Subcutaneous abdominal adipose tissue (tissue), 5 donors: ENCODE results near the gene CORO6.

Experiments used
- H3K27ac ChIP-seq: one replicate; pipeline ENCODE4 v1.7.0; 2013; ENCODE audit warnings: low read depth, mild to moderate bottlenecking, inconsistent platforms, low read length, moderate library complexity
- H3K27me3 ChIP-seq, 5 donors: one replicate each; pipeline ENCODE4 v1.7.0; 2013; ENCODE audit warnings: low read length in 5 of 5, inconsistent platforms in 1 of 5; ENCODE audit not compliant: control insufficient read depth in 5 of 5, insufficient read depth in 4 of 5
- H3K36me3 ChIP-seq, 5 donors: one replicate each; pipeline ENCODE4 v1.7.0; 2013; ENCODE audit warnings: low read length in 5 of 5; ENCODE audit not compliant: control insufficient read depth in 5 of 5, insufficient read depth in 5 of 5
- H3K4me1 ChIP-seq, 5 donors: one replicate each; pipeline ENCODE4 v1.7.0; 2013; ENCODE audit warnings: low read length in 5 of 5, mild to moderate bottlenecking in 3 of 5, moderate library complexity in 1 of 5; ENCODE audit not compliant: control insufficient read depth in 5 of 5, insufficient read depth in 5 of 5
- H3K4me3 ChIP-seq, 5 donors: one replicate each; pipeline ENCODE4 v1.7.0; 2013; ENCODE audit warnings: low read length in 5 of 5, low read depth in 1 of 5
- H3K9ac ChIP-seq, 5 donors: one replicate each; pipeline ENCODE4 v1.7.0; 2013; ENCODE audit warnings: low read length in 5 of 5, mild to moderate bottlenecking in 4 of 5, moderate library complexity in 3 of 5
- H3K9me3 ChIP-seq, 5 donors: one replicate each; pipeline ENCODE4 v1.7.0; 2013; ENCODE audit warnings: low read length in 5 of 5; ENCODE audit not compliant: control insufficient read depth in 5 of 5
- donor health status: healthy.
- donor health status: healthy.
- donor health status: healthy.
- donor health status: healthy.
- donor health status: healthy.

The CORO6 gene

DNA sequence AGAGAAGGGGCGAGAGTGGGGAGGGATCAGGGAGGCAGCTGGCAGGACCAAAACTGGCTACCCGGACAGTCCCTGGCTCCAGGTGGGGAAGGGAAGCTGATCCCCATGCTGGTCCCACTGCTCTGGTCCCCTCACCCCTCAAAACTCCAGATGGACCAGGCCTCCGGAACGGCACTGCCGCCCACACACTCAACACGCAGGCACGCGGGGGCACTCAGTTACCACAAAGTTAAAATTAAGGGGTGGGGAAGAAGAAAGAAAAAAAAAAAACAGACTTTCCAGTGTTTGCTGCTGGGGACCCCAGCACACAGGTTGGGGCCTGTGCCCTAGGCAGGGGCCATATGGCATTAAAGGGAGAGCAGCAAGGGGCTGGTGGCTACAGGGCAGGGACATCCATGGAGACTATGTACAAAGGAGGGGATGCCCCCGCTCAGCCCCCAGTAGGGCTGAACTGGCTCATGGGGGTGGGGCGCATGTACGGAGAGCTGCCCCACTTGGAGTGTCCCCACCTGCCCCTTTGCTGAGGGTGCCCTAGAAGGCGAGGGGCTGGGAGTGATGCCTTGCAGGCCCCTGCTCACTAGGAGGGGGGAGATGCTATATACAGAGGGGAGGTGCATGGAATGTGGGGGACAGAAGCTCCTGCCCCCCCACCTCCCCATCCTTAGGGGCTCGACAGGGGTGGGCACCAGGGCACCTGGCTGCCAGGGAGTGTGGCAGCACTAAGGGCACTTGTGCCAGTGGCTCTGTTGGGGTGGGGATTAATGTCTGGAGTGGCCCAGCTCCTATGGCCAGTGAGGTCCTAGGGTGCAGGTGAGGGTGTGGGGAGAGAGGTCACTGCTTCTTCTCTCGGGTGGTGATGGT, 48.6 kb downstream of the CORO6 start:
- no peak overlapping the region for H3K4me3 ChIP-seq
- peaks cover 5 to 51% (median 47%) of the 10 kb centered on the region in 5 donors for H3K4me1 ChIP-seq
- no peaks in the 10 kb centered on the region for H3K27me3 ChIP-seq
- H3K9ac ChIP-seq, result no peak overlapping the region
- H3K9me3 ChIP-seq, result no peaks in the 10 kb centered on the region
- H3K36me3 ChIP-seq, result peaks cover 0 to 63% (median 57%) of the 10 kb centered on the region in 5 donors
- no peak overlapping the region for H3K27ac ChIP-seq

DNA sequence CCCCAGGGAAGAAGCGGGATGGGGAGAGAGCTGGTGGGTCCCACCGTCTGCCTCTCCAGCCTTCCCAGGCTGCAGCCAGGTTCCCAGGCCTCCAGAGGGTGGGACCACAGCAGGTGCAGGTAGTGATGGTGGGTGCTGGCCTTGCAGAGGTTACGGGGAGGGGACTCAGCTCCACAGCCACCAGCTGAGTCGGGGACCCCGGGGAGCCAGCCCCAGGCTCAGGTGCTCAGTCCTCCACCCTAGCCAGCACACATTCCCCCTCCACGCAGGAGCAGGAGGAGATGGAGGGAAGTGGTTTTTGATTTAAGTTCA, 49.2 kb downstream of the CORO6 start:
- Histone ChIP-seq H3K4me1 (peaks cover 7 to 56% (median 52%) of the 10 kb centered on the region in 5 donors), H3K27me3 (no peaks in the 10 kb centered on the region), H3K27ac (peak overlapping the region; percentile 30), H3K9ac (no peak overlapping the region), H3K9me3 (no peaks in the 10 kb centered on the region), H3K36me3 (peaks cover 0 to 57% (median 54%) of the 10 kb centered on the region in 5 donors), H3K4me3 (no peak overlapping the region)

DNA sequence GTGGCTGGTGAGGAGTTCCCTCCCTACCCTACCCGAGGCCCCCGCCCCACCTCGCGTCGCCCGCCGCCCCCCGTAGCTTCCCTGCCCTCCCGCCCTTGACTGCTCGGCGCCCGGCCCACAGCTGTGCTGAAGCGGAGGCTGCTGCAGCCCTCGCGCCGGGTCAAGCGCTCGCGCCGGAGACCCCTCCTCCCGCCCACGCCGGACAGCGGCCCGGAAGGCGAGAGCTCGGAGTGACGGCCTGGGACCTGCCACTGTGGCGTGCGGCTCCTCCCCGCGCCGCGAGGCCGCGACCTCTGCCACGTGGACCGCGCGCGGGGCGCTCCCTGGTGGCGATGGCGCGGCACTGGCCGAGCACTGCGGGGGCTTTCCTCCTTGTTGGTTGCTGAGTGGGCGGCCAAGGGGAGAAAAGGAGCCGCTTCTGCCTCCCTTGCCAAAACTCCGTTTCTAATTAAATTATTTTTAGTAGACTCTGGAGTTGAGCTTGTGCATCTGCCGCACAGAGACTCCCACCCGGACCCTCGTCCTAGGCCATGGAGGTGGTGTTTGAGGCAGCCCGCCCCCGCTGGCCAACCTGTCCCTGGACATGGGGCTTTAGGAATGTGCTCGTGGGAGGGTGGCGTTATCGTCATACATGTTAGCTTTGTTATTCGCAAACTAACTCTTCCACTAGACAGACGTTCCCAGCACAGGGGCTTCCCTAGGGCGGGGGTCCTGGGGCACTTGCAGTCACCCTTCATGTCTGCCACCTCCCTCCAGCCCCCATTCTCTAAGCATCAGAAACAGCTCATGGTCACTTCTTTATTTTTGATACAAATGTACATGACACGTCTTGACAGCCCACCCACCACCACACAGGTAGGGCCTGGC, 49.8 kb downstream of the CORO6 start:
- H3K27ac ChIP-seq, result peak overlapping the region; percentile 30
- H3K36me3 ChIP-seq, result peaks cover 0 to 51% (median 49%) of the 10 kb centered on the region in 5 donors
- peak overlapping the region in 1 of 5 donors; percentile 47 for H3K9ac ChIP-seq
- H3K4me1 ChIP-seq, result peaks cover 7 to 59% (median 56%) of the 10 kb centered on the region in 5 donors
- no peaks in the 10 kb centered on the region for H3K9me3 ChIP-seq
- H3K4me3 ChIP-seq, result peak overlapping the region in 3 of 5 donors; percentile 11 to 32 (median 14)
- H3K27me3 ChIP-seq, result no peaks in the 10 kb centered on the region

DNA sequence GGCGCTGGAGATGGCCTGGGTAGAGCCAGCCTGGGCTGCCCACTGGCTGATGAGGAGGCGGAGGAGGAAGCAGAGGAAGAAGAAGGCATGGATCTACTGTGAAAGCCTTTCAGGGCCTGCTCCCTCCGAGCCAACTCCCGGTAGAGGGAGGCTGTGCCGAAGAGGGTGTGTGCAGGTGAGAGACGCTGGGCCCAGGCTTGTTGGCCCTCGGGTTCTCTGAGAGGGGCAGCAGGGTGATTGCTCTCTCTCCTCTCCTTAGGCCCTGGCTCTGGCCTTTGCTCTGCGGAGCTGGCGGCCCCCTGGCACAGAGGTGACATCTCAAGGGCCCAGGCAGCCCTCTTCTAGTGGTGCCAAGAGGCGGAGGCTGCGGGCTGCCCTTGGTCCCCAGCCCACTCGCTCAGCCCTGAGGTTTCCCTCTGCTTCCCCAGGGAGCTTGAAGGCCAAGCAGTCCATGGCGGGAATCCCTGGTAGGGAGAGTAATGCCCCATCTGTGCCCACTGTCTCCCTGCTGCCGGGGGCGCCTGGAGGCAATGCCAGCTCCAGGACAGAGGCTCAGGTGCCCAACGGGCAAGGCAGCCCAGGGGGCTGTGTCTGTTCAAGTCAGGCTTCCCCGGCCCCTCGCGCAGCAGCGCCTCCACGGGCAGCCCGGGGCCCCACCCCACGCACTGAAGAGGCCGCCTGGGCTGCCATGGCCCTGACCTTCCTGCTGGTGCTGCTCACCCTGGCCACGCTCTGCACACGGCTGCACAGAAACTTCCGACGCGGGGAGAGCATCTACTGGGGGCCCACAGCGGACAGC, 50.6 kb downstream of the CORO6 start:
- no peaks in the 10 kb centered on the region for H3K9me3 ChIP-seq
- H3K27ac ChIP-seq, result peak overlapping the region; percentile 30
- peaks cover 7 to 58% (median 54%) of the 10 kb centered on the region in 5 donors for H3K4me1 ChIP-seq
- peaks cover 0 to 48% (median 40%) of the 10 kb centered on the region in 5 donors for H3K36me3 ChIP-seq
- H3K27me3 ChIP-seq, result no peaks in the 10 kb centered on the region
- no peak overlapping the region for H3K9ac ChIP-seq
- peak overlapping the region in 4 of 5 donors; percentile 11 to 32 (median 15) for H3K4me3 ChIP-seq

DNA sequence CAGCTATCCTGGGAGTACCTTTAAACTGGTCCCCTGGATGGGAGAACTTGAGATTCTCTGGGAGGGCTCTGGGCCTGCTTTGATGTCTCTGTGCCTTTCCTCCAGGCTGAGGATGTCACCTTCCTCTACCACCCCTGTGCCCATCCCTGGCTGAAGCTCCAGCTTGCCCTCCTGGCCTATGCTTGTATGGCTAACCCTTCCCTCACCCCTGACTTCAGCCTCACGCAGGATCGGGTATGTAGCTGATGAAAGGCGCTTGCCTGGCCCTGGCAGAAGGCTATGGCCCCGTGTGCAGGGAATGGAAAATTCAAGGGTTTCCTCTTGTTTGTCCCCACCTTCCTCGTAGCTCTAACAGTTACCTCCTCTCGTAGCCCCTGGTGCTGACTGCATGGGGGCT, 51.2 kb downstream of the CORO6 start:
- Histone ChIP-seq H3K4me3 (no peak overlapping the region), H3K27me3 (no peaks in the 10 kb centered on the region), H3K27ac (peak overlapping the region; percentile 30), H3K4me1 (peaks cover 7 to 55% (median 54%) of the 10 kb centered on the region in 5 donors), H3K9ac (no peak overlapping the region), H3K9me3 (no peaks in the 10 kb centered on the region), H3K36me3 (peaks cover 0 to 43% (median 34%) of the 10 kb centered on the region in 5 donors)

DNA sequence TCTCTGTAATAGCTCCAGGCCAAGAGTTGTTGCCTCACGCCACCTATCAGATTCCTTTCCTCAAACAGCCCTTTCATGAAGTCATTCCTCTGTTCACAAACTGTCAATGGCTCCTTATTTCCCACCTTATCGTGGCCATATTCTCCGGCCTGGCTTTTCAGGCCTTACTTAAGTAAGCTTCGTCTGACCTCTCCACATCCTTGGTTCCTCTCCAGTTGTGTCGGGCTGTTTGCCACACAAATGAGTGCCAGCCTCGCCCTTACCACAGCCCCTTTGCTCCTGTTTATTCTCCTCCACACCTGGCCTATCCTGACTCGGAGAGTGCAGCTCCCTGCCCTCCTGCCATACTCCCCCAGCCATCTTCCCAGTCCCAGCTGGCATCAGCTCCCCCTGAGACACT, 52.2 kb downstream of the CORO6 start:
- peak overlapping the region in 1 of 5 donors; percentile 26 for H3K9ac ChIP-seq
- no peaks in the 10 kb centered on the region for H3K27me3 ChIP-seq
- peak overlapping the region; percentile 37 for H3K27ac ChIP-seq
- no peaks in the 10 kb centered on the region for H3K9me3 ChIP-seq
- peaks cover 0 to 34% (median 25%) of the 10 kb centered on the region in 5 donors for H3K36me3 ChIP-seq
- peaks cover 10 to 65% (median 60%) of the 10 kb centered on the region in 5 donors for H3K4me1 ChIP-seq
- peak overlapping the region in 1 of 5 donors; percentile 39 for H3K4me3 ChIP-seq

- Histone ChIP-seq H3K27me3 (no peaks in the 10 kb centered on the region), H3K9ac (peak overlapping the region in 4 of 5 donors; percentile 29 to 86 (median 77)), H3K36me3 (peaks cover 0 to 22% (median 13%) of the 10 kb centered on the region in 5 donors), H3K4me1 (peaks cover 10 to 76% (median 71%) of the 10 kb centered on the region in 5 donors), H3K27ac (peak overlapping the region; percentile 74), H3K4me3 (peak overlapping the region; percentile 51 to 80 (median 76)), H3K9me3 (no peaks in the 10 kb centered on the region)
Observed at GRCh38 chr17:29569245-29569950, 53.3 kb downstream of the CORO6 start.

GRCh38 chr17:29568331-29569244, 54.1 kb downstream of the CORO6 start, which contains the start of gene TP53I13:
TP53I13 (plus strand) TSS chr17:29568701; CDS start chr17:29568759, 58 bp downstream.
- Histone ChIP-seq H3K4me1 (peaks cover 10 to 84% (median 79%) of the 10 kb centered on the region in 5 donors), H3K27ac (peak within 1 kb of the TSS; percentile 78), H3K27me3 (no peaks in the 10 kb centered on the region)

More at GRCh38 chr17:29568331-29569244, 54.1 kb downstream of the CORO6 start, which contains the start of gene TP53I13:
- H3K36me3 ChIP-seq, result peaks cover 0 to 14% (median 5%) of the 10 kb centered on the region in 5 donors
- no peaks in the 10 kb centered on the region for H3K9me3 ChIP-seq
- H3K9ac ChIP-seq, result peak within 1 kb of the TSS in 4 of 5 donors; percentile 73 to 86 (median 78)
- H3K4me3 ChIP-seq, result peak within 1 kb of the TSS; percentile 76 to 98 (median 87)
